ENCODE results near the gene TUBB. TPM values are rescaled to one million over a fixed set of nuclear protein-coding genes. Genes with fewer than 3 reads are reported as not detected.

TUBB gene
- total and polyA plus RNA-seq, 4 donors = 115 to 533 (median 210) TPM

- Histone ChIP-seq H3K9ac (ENCODE audit: low read depth in 1 of 2, low read length in 2 of 2) (peak overlapping the region; percentile 84 to 92), H3K9me3 (ENCODE audit: control insufficient read depth in 4 of 4, low read length in 3 of 4) (no peaks in the 10 kb centered on the region), H3K4me1 (ENCODE audit: control insufficient read depth in 4 of 4, insufficient read depth in 4 of 4, low read length in 3 of 4) (peaks cover 1 to 21% (median 12%) of the 10 kb centered on the region in 4 donors), H3K4me3 (ENCODE audit: low read depth in 1 of 3, low read length in 3 of 3) (peak overlapping the region; percentile 69 to 96 (median 88)), H3K27me3 (ENCODE audit: control insufficient read depth in 4 of 4, insufficient read depth in 4 of 4, low read length in 3 of 4) (no peaks in the 10 kb centered on the region), H3K27ac (ENCODE audit: low read depth in 1 of 2, low read length in 2 of 2) (peak overlapping the region; percentile 83 to 92), H3K36me3 (ENCODE audit: control insufficient read depth in 4 of 4, insufficient read depth in 3 of 4, low read depth in 1 of 4, low read length in 3 of 4) (peaks cover 7 to 19% (median 15%) of the 10 kb centered on the region in 4 donors)
- TF ChIP-seq HNF4G (IDR thresholded peaks at IDR 0.05) (peak; percentile 6), RXRA (IDR thresholded peaks at IDR 0.05) (no peak)
- 6% methylated on average over 55 of the region's 55 CpGs for WGBS
- peak; percentile 45 for DNase-seq (ENCODE audit: low spot score)
Observed at GRCh38 chr6:30743099-30744053, 23.2 kb downstream of the TUBB start.

GRCh38 chr6:30744054-30744805 lies 24.1 kb downstream of the TUBB start, which contains the start of gene IER3:
TSS of gene IER3 (minus strand) at chr6:30744547. CDS start at chr6:30744518, 29 bp downstream.
- no peaks in the 10 kb centered on the region for H3K27me3 ChIP-seq (ENCODE audit: control insufficient read depth in 4 of 4, insufficient read depth in 4 of 4, low read length in 3 of 4)
- TF ChIP-seq HNF4A (conservative IDR thresholded peaks at IDR 0.05) (peak in 1 of 2 donors; percentile 9), FOXA1 (IDR thresholded peaks at IDR 0.05) (no peak), EGR1 (IDR thresholded peaks at IDR 0.05; ENCODE audit: low read depth in 2 of 2) (no peak), GABPA (IDR thresholded peaks at IDR 0.05 in 1 of 2, conservative IDR thresholded peaks at IDR 0.05 in 1 of 2) (no peak), TAF1 (conservative IDR thresholded peaks at IDR 0.05) (peak; percentile 96), JUND (IDR thresholded peaks at IDR 0.05) (no peak), FOXA2 (IDR thresholded peaks at IDR 0.05) (no peak), ZBTB33 (IDR thresholded peaks at IDR 0.05) (no peak), RXRA (IDR thresholded peaks at IDR 0.05) (peak in 1 of 2 donors; percentile 48), ATF3 (IDR thresholded peaks at IDR 0.05) (no peak), SP1 (IDR thresholded peaks at IDR 0.05) (peak; percentile 71), RAD21 (IDR thresholded peaks at IDR 0.05) (peak; percentile 53 to 61), HNF4G (IDR thresholded peaks at IDR 0.05) (no peak), YY1 (IDR thresholded peaks at IDR 0.05) (peak; percentile 55), MAX (IDR thresholded peaks at IDR 0.05) (peak; percentile 24), CTCF (IDR thresholded peaks at IDR 0.05; ENCODE audit: low read depth, low read length, missing input control) (peak; percentile 36), NR2F2 (IDR thresholded peaks at IDR 0.05) (no peak), REST (IDR thresholded peaks at IDR 0.05) (peak; percentile 88)
- H3K4me1 ChIP-seq (ENCODE audit: control insufficient read depth in 4 of 4, insufficient read depth in 4 of 4, low read length in 3 of 4) = peaks cover 3 to 24% (median 14%) of the 10 kb centered on the region in 4 donors
- H3K36me3 ChIP-seq (ENCODE audit: control insufficient read depth in 4 of 4, insufficient read depth in 3 of 4, low read depth in 1 of 4, low read length in 3 of 4) = peaks cover 7 to 10% (median 8%) of the 10 kb centered on the region in 4 donors
- no peaks in the 10 kb centered on the region for H3K9me3 ChIP-seq (ENCODE audit: control insufficient read depth in 4 of 4, low read length in 3 of 4)
- H3K27ac ChIP-seq (ENCODE audit: low read depth in 1 of 2, low read length in 2 of 2) = peak within 1 kb of the TSS; percentile 83 to 92
- DNase-seq (ENCODE audit: low spot score) = peak; percentile 78
- peak within 1 kb of the TSS; percentile 69 to 96 (median 88) for H3K4me3 ChIP-seq (ENCODE audit: low read depth in 1 of 3, low read length in 3 of 3)
- H3K9ac ChIP-seq (ENCODE audit: low read depth in 1 of 2, low read length in 2 of 2) = peak within 1 kb of the TSS; percentile 84 to 92
- under 1% methylated on average over 54 of the region's 54 CpGs for WGBS
